ENCODE results near the gene KLK14. TPM values are rescaled to one million over a fixed set of nuclear protein-coding genes. Genes with fewer than 3 reads are reported as not detected.

Gene KLK14
- total RNA-seq, 2 donors from 2014 or later, result 0.35 TPM; not detected in 1

- peaks cover 0 to 6% of the 10 kb centered on the region in 2 donors for H3K4me1 ChIP-seq
- no peaks in the 10 kb centered on the region for H3K36me3 ChIP-seq
- peaks cover 0 to 17% of the 10 kb centered on the region in 2 donors for H3K9me3 ChIP-seq
- no peak for DNase-seq (ENCODE audit: low spot score)
- H3K4me3 ChIP-seq, result no peak overlapping the region
- TF ChIP-seq CTCF (IDR thresholded peaks at IDR 0.05), result no peak
- H3K27me3 ChIP-seq, result no peaks in the 10 kb centered on the region
- H3K27ac ChIP-seq, result no peak overlapping the region
Observed at GRCh38 chr19:51076631-51077213, 6.0 kb downstream of the KLK14 start.

GRCh38 chr19:51075998-51076397, 6.7 kb downstream of the KLK14 start:
- Histone ChIP-seq H3K36me3 (no peaks in the 10 kb centered on the region), H3K4me1 (peaks cover 0 to 6% of the 10 kb centered on the region in 2 donors), H3K9me3 (peaks cover 0 to 17% of the 10 kb centered on the region in 2 donors), H3K27ac (no peak overlapping the region), H3K27me3 (no peaks in the 10 kb centered on the region), H3K4me3 (no peak overlapping the region)
- TF ChIP-seq CTCF (IDR thresholded peaks at IDR 0.05), result no peak
- no peak for DNase-seq (ENCODE audit: low spot score)

- H3K9me3 ChIP-seq, result peaks cover 0 to 17% of the 10 kb centered on the region in 2 donors
- no peak for DNase-seq (ENCODE audit: low spot score)
- H3K4me3 ChIP-seq, result no peak overlapping the region
- no peaks in the 10 kb centered on the region for H3K27me3 ChIP-seq
- no peaks in the 10 kb centered on the region for H3K4me1 ChIP-seq
- H3K27ac ChIP-seq, result no peak overlapping the region
- TF ChIP-seq CTCF (IDR thresholded peaks at IDR 0.05), result no peak
- H3K36me3 ChIP-seq, result no peaks in the 10 kb centered on the region
Observed at GRCh38 chr19:51071095-51071405, 11.6 kb downstream of the KLK14 start.

GRCh38 chr19:51070334-51071094, 12.2 kb downstream of the KLK14 start:
- H3K4me1 ChIP-seq, result peaks cover 0 to 2% of the 10 kb centered on the region in 2 donors
- H3K27ac ChIP-seq, result no peak overlapping the region
- no peaks in the 10 kb centered on the region for H3K36me3 ChIP-seq
- no peak for DNase-seq (ENCODE audit: low spot score)
- no peaks in the 10 kb centered on the region for H3K27me3 ChIP-seq
- no peak for TF ChIP-seq CTCF (IDR thresholded peaks at IDR 0.05)
- peaks cover 0 to 17% of the 10 kb centered on the region in 2 donors for H3K9me3 ChIP-seq
- H3K4me3 ChIP-seq, result no peak overlapping the region

GRCh38 chr19:51066393-51067186, 16.1 kb downstream of the KLK14 start:
- Histone ChIP-seq H3K4me1 (peaks cover 0 to 14% of the 10 kb centered on the region in 2 donors), H3K27me3 (peaks cover 0 to 6% of the 10 kb centered on the region in 2 donors), H3K36me3 (no peaks in the 10 kb centered on the region), H3K4me3 (no peak overlapping the region), H3K27ac (no peak overlapping the region), H3K9me3 (no peaks in the 10 kb centered on the region)
- TF ChIP-seq CTCF (IDR thresholded peaks at IDR 0.05), result no peak
- no peak for DNase-seq (ENCODE audit: low spot score)
